SH-SY5Y (cell line): ENCODE measurements around the gene PDZD2.

Source experiments
- GATA2 ChIP-seq: IDR thresholded peaks from 2 replicates; pipeline ENCODE4 v1.6.1; 2011; ENCODE audit warnings: mild to moderate bottlenecking, low read depth, low read length
- GATA3 ChIP-seq: IDR thresholded peaks from 2 replicates; pipeline ENCODE4 v1.6.1; 2011; ENCODE audit warnings: low read depth, mild to moderate bottlenecking, low read length, moderate library complexity

PDZD2 gene

DNA sequence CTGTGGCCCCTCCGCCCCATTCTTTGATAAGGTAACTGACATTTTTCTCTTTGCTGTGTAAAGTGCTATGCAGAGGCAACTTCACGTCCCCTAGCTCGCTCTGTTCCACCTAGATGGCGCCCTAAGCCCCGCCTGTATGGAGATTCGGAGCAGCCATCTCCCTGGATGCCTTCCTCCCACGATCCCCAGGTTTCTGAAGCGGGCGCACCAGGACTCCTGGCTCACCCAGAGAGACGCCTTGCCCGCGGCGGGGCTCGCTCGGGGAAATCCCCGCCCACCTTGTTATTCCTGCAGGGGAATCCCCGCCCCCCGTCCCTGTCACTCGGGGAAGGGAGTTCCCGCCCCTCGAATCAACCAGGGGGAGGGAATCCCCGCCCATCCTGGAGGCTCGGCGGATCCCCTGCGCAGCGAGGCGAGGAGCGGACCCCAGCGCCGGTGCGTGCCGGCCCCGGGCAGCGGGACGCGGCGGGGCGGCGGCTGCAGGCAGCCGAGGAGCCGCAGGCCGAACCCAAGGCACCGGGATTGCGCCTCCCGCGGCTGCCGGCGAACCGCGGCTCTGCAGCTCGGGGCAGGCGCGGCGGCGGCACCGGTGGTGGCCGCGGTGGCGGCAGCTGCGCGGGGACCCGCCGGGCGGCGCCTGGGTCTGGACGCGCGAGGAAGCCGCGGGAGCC, at the start of gene PDZD2:
Gene PDZD2, plus strand, starts transcription at position 384 of the 671 bp plus-strand sequence.
- TF ChIP-seq GATA2 (no peak), GATA3 (no peak)

DNA sequence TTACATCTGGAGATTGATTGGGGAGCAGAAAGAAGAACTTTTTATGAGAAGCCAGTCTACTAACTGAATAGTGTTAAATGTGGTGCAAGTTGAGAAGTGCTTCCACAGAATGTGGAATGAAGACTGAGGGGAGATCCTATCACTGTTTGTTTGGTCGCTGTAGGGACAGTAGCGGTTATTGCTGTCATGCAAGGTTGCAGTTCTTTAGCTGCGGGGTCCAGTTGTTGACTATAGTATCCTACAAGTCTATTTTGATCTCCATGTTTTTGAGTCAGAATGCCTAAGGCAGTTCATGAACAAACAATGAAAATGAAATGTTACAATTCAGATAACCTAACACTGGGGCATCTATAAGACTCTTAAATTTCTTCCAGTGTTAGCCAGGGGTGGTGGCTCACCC, 45.3 kb upstream of the PDZD2 start:
- TF ChIP-seq GATA2, result no peak
- TF ChIP-seq GATA3, result no peak

DNA sequence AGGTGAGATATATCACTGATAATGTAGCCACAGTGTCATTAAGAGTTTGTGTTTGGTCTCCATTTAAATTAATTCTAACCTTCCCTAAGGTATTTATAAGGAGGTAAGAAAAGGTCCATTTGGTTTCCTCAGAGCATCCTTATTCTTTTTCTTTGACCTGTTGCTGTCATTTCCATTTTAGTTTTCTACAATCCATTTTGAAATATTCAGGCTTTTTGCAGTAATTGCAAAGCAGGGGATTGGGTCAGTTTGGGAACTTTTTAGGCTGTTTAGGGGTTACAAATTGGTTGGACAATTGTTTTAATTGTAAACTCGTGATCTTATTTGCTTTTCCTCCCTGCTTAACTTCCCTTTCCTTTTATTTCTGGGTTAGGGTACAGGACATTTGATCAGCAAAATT, 42.6 kb upstream of the PDZD2 start:
- TF ChIP-seq GATA2, result no peak
- no peak for TF ChIP-seq GATA3

DNA sequence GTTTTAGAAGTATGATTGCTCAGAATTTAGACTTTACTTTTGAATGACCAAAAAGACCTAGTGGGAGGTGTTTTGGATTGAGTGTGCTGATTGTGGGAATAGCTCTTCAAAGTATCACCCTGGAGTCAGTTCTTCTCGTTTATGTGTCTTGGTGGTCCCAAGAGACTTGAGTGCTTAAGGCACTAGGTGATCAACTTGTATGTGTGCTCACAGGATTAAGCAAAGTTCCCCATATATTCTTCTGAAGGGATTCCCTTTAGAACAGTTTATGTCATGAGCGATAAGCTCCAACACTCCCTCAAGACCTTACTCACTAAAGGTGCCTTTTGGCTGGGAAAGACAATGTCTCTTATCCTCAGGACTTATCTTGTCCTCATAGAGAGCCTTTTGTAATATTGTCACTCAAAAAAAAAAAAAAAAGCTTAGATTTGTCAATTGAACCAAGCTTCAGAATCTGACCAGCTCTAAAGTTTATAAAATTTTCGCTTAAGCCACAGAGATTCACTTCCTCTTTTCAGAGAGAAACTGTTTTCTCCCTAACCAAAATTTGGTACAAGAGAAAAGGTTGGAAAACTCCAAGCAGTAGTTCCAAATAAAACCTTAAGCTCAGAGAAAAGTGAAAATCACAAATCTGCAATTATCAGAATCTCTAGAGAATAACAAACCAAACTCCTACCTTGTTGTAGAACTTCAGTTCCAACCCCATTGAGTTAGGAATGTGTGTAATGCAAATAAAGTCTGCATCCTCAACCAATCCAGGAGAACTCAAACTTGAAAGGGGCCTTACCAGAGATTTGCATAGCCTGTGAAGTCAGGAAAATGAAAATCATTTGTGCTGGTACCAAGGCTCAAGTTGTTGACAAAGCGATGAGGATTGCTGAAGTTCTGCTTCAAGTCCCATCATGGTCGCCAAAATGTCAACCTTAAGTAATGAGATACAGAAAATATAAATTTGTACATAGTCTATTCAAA, 40.0 kb upstream of the PDZD2 start:
- TF ChIP-seq GATA2 (no peak), GATA3 (no peak)

DNA sequence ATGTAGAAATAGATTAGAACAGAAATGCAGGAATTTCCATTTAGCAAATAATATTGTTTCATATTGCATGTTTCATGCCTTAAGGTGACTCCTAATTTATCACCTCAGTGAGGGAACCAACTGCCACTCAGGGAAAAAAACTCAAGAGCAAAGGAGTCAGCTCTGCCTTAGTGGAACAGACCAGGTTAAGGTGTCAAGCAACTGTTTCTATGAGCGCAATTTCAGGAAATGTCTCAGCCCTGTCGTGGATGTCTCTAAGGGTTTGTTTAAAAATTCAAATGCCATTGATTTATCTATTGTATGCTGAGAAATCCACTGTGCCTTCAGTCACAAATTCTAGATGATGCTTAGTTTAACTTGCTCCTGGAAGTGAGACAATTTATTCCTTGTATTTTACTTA, 34.7 kb upstream of the PDZD2 start:
- no peak for TF ChIP-seq GATA2
- TF ChIP-seq GATA3, result no peak

DNA sequence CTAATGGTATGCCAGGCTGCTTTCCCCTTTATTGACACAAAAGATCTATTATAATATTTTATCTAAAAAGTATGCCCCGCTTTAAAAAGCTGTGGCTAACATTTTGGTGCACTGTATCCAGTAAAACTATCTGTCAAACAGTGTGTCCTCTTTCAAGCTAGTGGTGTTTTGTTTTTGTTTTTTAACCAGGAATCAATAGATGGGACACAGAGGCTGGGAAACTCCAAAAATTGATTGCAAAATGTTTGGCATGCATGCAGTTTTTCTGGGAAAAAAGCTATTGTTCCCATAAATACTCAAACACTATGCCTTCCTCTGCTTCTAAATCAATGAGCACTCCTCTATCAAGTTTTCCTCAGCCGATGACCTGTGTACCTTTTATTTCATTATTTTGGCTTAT, 34.3 kb upstream of the PDZD2 start:
- TF ChIP-seq GATA2 (no peak), GATA3 (no peak)

DNA sequence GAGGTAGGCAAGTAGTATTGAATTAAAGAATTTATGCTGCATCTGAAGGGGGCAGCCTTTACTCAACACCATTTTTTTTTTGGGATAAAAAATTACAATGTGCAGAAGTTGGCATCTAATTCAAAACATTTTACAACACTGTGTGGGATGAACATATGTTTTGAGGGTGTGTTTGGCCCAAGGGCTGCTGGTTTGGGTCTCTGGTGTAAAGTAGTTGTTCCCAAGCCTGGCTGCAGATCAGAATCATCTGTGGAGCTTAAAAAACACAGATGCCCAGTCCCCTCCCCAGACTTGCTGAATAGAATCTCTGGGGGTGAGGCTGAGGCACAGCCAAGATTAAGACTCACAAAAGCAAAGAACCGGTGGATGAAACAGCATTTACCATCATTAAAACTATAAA, 33.0 kb upstream of the PDZD2 start:
- TF ChIP-seq GATA2, result peak; percentile 33; the same call in 1 of the 2 replicates
- TF ChIP-seq GATA3, result no peak

DNA sequence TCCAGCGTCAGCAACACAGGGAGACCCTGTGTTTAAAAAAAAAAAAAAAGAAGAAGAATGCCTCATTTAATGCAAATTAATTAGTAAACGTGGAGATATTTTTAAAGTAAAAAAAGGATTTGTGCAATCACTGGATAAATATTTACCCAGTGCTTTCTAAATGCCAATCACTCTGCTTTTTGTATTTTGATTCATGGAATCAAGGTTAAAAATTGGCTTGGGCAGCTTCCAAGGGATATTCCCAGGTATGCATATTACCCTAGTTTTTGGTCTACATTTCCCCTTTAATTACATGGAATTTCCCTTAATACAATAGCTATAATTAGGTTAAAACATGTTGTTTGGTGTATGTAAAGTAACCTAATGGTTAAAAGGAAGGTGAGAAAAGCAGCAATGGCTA, 31.4 kb upstream of the PDZD2 start:
- no peak for TF ChIP-seq GATA2

DNA sequence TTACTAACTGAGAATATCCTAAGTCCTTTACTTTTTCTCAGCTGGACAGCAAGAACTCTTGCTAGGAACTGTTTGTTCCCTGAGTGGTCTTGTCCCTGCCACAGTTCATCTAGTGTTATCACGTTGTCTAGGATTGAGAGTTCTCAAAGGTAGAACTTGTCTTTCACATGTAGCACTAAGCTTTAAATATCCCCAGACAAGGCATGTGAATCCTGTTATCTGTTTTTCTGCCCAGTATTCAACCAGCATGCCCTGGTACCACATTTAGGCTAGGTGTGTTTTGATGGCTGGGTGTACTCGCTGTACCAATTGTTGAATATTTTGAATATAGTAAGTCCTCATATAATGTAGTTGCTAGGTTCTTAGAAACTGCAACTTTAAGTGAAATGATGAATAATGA, 27.9 kb upstream of the PDZD2 start:
- no peak for TF ChIP-seq GATA3
- TF ChIP-seq GATA2, result no peak

DNA sequence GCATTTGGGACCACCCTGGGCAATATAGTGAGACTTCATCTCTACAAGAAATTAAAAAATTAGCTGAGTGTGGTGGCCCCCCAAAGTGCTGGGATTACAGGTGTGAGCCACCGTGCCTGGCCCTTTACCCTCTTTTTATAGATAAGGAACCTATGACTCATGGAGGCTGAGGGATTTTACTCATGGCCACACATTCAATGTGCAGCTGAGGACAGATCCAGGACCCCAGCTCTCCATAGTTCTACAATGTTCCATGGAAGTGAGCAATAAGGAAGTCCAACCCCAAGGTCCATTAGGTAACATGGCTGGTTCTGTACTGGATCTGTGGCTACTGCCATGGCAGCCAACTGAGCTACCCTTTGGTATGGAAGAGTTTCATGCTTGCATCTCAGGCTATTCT, 25.3 kb upstream of the PDZD2 start:
- no peak for TF ChIP-seq GATA2
- no peak for TF ChIP-seq GATA3

DNA sequence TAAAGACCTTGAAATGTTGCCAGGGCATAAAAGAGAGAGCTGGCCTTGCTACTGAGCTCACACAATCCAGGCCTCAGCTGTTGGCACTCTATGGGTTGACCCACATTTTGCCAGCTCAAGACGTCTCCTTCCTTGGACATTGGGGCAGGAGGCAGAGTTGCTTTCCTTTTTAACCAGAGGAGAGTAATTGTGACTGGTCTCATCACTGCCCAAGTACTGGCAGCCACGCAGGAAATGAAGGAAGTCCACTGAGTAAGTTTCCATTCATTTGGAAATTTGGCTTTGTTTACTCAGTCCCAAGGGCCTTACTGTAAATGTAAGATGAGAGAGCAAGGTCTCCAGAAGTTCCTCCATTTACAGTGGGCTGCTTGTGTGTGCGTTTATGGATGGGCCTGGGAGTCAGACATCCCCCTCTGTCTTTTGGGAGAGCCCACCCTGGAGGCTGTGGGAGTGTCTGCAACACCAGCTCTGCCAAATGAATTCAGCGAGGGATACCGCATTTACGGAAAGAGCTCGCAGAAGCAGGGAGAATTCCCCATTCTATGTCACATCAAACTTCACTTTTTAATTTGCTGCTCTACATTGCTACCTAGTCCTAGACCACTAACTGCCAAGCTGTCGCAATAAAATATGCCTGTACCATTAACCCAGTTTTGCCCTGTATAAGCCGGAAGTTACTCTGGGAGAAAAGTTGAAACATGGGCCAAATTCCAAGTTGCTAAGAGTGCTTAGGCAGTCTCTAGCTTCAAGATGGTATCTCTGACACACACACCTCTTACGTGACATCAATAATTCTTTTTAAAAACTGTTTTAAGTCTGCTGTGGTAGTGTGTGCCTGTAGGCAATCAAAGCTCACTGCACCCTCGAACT, 24.5 kb upstream of the PDZD2 start:
- TF ChIP-seq GATA2 (no peak), GATA3 (no peak)

DNA sequence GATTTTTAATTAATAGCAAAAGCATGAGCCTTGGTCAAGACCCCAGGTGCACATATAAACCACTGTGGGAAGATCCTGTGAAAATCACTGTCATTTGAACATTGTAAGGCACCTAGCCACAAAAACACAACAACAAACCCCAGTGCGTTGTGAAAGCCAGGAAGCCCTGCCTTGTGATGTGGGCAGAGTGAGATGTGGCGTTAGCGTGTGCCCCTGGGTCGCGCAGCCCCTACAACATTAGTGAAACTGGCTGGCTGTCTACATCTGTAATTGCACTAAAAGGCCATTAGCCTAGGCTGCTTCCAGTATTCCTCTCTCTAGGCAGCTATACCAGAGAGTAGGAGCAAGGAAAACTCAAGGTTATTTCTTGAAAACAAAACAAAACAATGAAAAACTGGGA, 21.1 kb upstream of the PDZD2 start:
- TF ChIP-seq GATA2 (no peak), GATA3 (no peak)

DNA sequence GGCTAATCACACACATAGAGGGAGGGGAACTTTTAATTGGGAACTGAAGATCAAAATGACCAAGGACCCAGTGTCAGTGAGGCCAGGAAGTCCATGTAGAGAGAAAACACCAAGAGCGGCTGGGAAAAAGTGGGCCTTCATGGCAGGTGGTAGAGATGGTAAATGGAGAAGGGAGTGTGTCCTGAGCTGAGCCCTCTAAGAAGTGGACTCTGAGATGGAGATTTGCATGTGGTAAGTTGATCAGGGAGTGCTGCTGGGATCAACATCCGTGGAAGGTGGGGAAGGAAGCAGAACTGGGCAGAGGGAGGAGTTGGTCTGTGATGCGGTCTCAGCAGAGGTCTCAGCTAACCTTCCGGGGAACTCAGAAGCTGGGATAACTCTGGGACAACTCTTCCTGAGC, 18.9 kb upstream of the PDZD2 start:
- TF ChIP-seq GATA3, result no peak
- no peak for TF ChIP-seq GATA2

DNA sequence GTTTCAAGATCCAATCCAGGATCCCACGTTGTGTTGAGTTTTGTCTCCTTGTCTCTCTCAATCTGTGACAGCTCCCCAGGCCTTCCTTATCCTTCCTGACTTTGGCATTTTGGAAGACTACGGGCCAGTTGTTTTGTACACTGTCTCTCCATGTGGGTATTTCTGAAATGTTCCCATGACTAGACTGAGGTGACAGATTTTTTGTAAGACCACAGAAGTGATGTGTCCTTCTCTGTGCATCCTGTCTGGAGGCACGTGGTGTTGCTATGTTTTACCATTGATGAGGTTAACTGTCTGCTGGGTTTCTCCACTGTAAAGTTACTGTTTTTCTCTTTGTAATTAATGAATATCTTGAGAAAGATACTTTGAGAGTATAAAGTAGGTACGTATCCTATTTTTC, 15.7 kb upstream of the PDZD2 start:
- TF ChIP-seq GATA2 (no peak), GATA3 (no peak)
